GM19328 (cell line): Measurements from ENCODE around the gene MPHOSPH10.
"Not testable (repeated sequence)": the region's sequence is repeated elsewhere in the genome, so short reads cannot be mapped to it uniquely, and the experiment has no call there.

Experiments used
- ATAC-seq: cut with Tn5 transposase; IDR thresholded peaks from one replicate; pipeline ENCODE4 v1.9.1; 2021; ENCODE audit warnings: mild to moderate bottlenecking, moderate library complexity; ENCODE audit not compliant: unreplicated experiment

The MPHOSPH10 gene

DNA sequence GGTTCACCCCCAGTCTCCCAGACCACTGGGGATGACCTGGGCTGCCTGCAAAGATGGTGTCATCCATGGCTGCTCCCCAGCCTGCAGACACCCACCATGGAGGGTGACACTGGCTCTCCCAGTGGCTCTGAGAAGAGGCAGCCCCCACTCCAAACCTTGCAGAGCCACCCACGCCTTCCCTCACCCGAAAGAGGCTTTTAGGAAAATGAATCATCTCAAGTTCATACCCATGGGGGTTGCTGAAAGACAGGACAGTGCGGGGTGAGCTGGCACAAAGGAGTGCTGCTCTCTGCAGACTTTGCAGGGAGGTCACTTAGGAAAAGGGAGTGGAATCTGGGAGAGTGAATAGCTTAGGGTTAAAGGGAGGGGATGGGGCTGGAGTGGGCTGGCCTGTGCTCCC, 36.4 kb downstream of the MPHOSPH10 start:
- no peak for ATAC-seq

GRCh38 chr2:71173096-71173495, 42.7 kb downstream of the MPHOSPH10 start:
- no peak for ATAC-seq

- no peak for ATAC-seq
Measured at GRCh38 chr2:71174207-71174606, 43.8 kb downstream of the MPHOSPH10 start.

GRCh38 chr2:71178836-71179235, 48.4 kb downstream of the MPHOSPH10 start:
- not testable (repeated sequence) for ATAC-seq

DNA sequence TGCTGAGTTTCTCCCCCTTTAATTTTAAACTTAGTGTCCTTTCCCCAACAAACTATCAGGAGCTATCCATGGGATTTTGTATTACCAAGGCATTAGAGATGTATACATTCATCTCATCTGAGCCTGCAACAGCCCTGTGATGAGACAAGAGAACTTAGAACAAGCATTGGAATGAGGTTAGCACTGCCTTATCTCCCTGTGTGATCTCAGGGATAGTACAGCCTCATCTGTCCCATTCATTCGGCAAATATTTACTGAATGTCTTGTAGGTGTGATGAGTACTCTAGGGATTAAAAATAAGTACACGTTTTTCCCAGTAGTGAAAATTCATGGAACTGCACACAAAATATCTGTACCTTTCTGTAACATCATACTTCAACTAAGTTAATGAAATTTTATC, 50.9 kb downstream of the MPHOSPH10 start:
- ATAC-seq, result no peak

DNA sequence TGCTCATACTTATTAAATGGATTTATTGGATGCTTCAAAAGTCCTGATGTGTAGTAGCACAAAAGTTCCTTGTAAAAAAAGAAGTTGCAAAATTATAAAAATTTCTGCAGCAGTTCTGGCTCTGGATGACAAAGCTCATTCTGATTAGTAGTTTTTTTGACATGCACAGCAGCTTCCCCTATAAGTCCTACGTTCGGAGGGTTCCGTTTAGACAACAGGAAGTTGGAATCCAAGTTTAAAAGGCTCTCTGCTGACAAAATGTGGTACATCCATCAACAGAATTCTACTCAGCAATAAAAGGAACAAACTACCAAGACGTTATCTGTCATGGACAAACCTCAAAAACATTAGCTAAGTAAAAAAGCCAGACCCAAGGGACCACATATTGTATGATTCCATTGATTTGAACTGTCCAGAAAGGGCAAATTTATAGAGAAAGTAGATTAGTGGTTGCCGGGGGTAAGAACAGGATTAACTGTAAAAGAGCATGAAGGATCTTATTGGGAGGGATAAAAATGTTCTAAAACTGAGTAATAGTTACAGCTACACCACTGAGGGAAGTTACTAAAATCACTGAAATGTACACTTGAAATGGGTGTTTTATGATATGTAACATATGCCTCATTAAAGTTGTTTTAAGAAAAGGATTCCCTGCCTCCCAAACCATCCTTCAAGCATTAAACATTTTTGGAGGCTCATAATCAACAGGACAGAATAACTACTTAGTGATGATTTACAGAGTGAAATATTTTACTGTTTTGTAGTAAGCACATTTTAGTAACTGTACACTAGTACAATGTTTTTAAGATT, 53.1 kb downstream of the MPHOSPH10 start:
- not testable (repeated sequence) for ATAC-seq

- ATAC-seq, result no peak
Measured at GRCh38 chr2:71186973-71187372, 56.5 kb downstream of the MPHOSPH10 start.

- ATAC-seq, result no peak
Measured at GRCh38 chr2:71187589-71187988, 57.2 kb downstream of the MPHOSPH10 start.

DNA sequence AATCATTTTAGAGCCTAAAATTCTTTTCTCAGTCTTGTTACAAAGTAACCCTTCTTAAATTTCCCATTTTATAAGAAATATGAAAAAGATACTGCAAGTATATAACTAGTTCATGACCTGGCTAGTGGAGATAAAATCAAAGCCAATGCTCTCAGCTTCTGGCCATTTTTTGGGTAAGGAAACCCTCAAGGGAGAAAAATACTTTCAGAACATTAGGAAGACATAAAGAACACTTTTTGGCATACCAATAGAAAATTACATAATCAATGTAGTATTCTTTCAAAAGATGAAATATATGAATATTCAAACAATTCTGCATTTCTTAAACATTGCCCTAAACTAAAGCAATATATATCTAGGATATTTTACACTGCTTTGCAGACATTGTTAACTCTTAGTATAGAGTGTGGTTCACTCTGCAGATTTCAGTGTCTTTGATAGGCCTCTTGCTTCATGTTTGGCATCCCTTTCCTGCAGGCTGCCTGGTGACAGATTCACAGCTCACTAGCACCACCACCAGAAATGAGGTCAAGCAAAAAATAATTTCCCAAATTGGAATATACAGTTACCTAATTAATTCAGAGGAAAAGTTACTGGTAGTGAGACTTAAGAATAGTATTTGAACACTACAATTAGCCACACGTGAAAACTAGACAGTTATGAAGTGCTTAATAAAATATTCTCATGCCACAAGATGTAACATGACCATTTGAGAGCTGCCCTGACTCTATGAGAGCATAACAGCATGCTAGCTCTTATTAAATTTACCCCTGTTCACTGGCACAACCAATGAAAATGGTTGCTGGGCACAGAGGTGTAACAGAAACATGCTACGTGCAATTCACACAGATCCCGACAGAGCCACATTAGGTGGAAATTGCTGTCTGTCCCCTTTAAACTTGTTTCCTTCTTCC, 60.5 kb downstream of the MPHOSPH10 start:
- no peak for ATAC-seq

GRCh38 chr2:71191570-71191943, 61.1 kb downstream of the MPHOSPH10 start:
- ATAC-seq, result no peak
